KOPT-K1 (cell line): ENCODE measurements around the gene NRN1L.
A peak's percentile ranks its signal among the peaks of the same experiment; 100 is the strongest.

Experiments used
- H3K27ac ChIP-seq: fragments of 200-600 bp; sonication (generic); 2 replicates; pipeline ENCODE4 v1.5.1; 2016; ENCODE audit warnings: antibody characterized with exemption, mild to moderate bottlenecking, low read depth, low read length; ENCODE audit not compliant: poor library complexity, severe bottlenecking
- H3K36me3 ChIP-seq: fragments of 200-600 bp; sonication (generic); 2 replicates; pipeline ENCODE4 v1.5.1; 2017; ENCODE audit warnings: antibody characterized with exemption, mild to moderate bottlenecking, low read length, moderate library complexity; ENCODE audit not compliant: insufficient read depth
- H3K9me3 ChIP-seq: fragments of 200-600 bp; sonication (generic); 2 replicates; pipeline ENCODE4 v1.5.1; 2017; ENCODE audit warnings: antibody characterized with exemption, low read length, mild to moderate bottlenecking; ENCODE audit not compliant: insufficient read depth, poor library complexity, severe bottlenecking

Gene NRN1L

DNA sequence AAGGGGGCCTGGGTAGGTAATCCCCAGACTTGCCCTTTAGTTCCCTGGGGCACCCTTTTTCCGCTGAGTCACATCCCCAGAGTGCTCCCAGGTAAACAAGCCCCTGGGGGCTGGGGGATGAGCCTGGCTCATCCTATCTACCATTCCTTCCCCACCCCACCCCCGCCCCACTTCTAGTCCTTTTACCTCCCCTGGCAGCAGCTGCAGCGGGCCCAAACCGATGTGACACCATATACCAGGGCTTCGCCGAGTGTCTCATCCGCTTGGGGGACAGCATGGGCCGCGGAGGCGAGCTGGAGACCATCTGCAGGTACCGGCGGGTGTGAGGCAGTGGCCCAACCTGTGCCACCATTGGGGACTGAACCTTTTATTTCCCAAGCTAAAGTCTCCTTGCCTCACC is 860 bp downstream of the NRN1L start:
- Histone ChIP-seq H3K9me3 (no peaks in the 10 kb centered on the region), H3K27ac (no peak overlapping the region), H3K36me3 (peaks cover 66% of the 10 kb centered on the region)

DNA sequence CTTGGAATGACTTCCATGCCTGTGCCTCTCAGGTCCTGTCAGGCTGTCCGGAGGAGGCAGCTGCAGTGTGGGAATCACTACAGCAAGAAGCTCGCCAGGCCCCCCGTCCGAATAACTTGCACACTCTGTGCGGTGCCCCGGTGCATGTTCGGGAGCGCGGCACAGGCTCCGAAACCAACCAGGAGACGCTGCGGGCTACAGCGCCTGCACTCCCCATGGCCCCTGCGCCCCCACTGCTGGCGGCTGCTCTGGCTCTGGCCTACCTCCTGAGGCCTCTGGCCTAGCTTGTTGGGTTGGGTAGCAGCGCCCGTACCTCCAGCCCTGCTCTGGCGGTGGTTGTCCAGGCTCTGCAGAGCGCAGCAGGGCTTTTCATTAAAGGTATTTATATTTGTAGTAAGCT is 1.3 kb downstream of the NRN1L start:
- no peak overlapping the region for H3K27ac ChIP-seq
- H3K36me3 ChIP-seq = peaks cover 62% of the 10 kb centered on the region
- no peaks in the 10 kb centered on the region for H3K9me3 ChIP-seq

DNA sequence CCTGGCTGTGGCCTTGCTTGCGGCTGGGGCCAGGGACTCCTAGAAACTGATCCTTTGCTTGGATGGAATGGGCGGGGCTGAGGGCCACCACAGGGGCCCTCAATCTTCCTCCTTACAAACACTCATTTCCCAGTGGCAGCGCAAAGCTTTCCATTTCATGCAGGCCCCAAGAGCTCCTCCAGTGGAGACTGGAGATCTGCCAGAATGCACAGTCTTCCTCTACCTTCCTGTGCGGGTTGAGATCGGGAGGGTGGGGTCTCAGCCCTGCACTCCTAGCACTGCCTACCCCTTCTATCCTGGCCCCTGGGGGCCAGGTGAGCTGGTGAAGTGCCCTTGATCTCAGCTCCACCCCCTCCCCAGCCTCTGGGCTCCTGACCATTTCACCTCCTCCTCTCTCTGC is 1.7 kb downstream of the NRN1L start:
- H3K27ac ChIP-seq = no peak overlapping the region
- peaks cover 57% of the 10 kb centered on the region for H3K36me3 ChIP-seq
- H3K9me3 ChIP-seq = no peaks in the 10 kb centered on the region

DNA sequence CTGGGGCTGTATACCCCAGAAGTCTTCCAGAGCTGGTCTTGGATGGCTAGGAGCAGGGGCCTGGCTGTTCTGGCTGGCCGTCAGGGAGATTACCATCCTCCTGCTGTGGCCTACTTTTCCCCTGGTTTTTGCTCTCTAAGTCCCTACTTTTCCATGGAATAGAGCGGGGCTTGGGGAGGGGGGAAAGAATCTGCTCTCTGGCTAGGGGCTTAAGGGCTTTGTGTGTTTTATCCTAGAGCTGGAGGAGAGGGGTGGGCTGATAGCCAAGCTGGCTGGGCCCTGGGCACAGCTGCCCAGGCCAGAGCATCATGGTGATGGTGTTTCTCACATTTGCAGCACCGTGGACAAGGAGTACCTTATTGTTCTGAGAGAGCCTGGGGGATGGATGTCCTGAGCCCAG is 3.6 kb downstream of the NRN1L start:
- H3K9me3 ChIP-seq = no peaks in the 10 kb centered on the region
- peaks cover 38% of the 10 kb centered on the region for H3K36me3 ChIP-seq
- no peak overlapping the region for H3K27ac ChIP-seq

DNA sequence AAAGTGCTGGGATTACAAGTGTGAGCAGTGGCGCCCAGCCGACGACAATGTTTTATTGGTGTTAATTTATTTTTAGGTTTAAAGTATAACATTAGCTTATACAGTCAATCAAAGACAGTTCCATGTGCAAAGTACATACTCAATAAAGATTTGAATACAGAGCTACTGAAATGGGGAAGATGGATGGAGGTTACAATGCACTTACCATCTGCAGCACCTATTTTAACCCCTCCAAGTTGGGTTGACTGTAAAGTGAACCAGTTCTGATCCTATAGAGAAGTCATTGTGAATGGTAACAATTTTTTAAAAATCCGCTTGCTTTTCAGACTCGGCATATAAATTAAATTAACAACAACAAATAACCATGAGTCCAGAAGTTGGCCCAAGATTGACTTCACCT is 7.7 kb downstream of the NRN1L start:
- H3K9me3 ChIP-seq = no peaks in the 10 kb centered on the region
- 0 out of 2 replicates have a peak, but pooled peaks cover 2% of the 10 kb centered on the region for H3K36me3 ChIP-seq
- peak overlapping the region; percentile 79 for H3K27ac ChIP-seq

DNA sequence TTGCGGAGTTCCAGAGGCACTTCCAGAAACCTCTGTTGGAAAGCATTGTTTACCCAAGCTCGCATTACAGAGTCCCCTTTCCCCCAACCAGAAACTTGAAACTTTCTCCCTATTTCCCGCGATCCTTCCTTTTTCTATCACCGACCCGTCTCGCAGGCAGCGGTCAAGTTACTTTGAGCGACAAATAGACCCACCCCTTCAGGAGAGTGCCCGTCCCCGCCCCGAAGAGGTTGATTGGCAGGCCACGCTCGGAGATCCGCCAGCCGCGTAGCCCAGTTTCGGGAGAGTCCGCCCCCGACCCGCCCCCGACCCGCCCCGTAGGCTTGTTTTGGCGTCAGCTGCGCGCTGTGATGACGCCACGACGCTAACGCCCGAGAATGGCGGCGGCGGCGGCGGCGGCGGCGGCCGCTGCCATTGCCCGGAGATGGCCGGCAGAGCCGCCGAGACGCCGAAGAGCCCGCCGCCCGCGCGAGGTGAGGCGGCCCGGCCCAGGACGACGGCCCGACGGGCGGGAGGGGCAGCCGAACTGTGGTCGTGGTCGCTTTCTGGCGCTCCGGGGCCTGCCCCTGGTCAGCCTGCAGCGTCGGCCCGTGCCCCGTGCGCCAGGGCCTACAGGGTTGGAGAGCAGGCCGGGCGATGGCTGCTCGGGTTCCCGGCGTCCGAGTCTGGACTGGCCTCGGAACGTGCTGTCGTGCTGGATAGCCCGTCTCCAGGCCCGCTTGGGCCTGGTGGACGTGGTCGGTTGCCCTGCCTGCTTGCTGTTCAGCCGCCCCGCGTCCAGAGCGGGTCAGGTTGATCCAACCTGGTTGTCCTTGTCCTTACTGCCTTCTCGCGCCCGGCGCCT is 8.4 kb downstream of the NRN1L start, which contains the start of gene PSKH1:
PSKH1 (plus strand) TSS at position 356 of the 844 bp plus-strand sequence. CDS start 15,496 bp downstream, outside the sequence.
- H3K36me3 ChIP-seq = 0 out of 2 replicates have a peak, but pooled peaks cover 6% of the 10 kb centered on the region
- H3K27ac ChIP-seq = peak within 1 kb of the TSS; percentile 79
- no peaks in the 10 kb centered on the region for H3K9me3 ChIP-seq

DNA sequence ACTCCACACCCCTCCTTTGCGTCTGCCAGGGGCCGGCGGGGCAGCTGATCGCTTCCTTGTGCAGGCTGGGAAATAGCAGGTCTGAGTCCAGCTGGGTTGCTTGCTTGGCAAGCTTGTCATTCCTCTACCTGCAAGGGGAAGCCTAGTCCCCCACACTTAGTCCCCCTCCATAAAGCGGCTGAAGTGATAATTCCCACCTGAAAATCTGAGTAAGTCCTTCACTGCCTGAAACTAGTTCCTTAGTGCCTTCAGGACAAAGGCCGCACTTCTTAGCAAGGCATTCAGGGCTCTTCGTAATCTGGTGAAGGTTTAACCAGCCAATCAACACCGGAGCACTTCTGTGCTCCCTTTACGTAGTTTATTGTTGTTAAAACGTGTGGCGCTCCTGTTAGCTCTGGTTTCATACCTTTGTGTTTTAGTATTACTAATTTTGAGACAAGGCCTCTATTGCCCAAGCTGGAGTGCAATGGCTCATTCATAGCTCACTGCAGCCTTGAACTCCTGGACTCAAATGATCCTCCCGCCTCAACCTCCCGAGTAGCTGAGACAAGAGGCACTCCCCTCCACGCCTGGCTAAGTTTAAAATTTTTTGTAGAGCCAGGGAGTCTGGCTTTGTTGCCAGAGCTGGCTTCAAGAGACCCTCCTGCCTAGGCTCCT is 9.2 kb downstream of the NRN1L start:
- 0 out of 2 replicates have a peak, but pooled peaks cover 6% of the 10 kb centered on the region for H3K36me3 ChIP-seq
- H3K9me3 ChIP-seq = no peaks in the 10 kb centered on the region
- H3K27ac ChIP-seq = peak overlapping the region; percentile 79

DNA sequence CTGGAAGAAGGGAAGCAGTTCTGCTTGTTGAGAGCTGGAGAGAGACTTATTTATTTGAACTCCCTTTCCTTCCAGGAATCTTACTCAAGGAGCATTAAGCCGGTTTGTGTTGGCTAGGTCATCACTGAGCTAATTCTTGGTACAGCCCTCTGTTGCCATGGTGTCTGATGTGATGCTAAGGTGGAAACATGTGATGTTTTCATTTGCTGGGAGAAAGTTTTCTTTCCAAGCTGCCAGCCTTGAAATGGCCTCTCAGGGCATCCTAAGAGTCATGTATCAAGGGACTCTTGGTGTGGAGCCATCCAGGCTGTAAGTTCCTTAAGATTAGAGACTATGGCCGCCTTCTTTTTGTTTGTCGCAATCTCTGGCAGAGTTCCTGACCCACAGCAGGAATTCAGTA is 12.5 kb downstream of the NRN1L start:
- Histone ChIP-seq H3K36me3 (peaks cover 11% of the 10 kb centered on the region; the same call in 1 of the 2 replicates), H3K27ac (no peak overlapping the region), H3K9me3 (no peaks in the 10 kb centered on the region)

DNA sequence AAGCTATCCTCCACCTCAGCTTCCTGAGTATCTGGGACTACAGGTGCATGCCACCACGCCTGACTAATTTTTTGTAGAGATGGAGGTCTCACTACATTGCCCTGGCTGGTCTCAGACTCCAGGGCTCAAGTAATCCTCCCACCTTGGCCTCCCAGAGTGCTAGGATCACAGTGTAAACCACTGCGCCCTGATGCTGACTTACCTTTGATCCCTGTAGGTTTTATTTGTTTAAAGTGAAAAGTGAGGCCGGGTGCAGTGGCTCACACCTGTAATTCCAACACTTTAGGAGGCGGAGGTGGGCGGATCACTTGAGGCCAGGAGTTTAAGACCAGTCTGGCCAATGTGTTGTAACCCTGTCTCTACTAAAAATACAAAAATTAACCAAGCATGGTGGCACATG is 17.0 kb downstream of the NRN1L start:
- Histone ChIP-seq H3K36me3 (peaks cover 20% of the 10 kb centered on the region), H3K27ac (no peak overlapping the region), H3K9me3 (no peaks in the 10 kb centered on the region)

DNA sequence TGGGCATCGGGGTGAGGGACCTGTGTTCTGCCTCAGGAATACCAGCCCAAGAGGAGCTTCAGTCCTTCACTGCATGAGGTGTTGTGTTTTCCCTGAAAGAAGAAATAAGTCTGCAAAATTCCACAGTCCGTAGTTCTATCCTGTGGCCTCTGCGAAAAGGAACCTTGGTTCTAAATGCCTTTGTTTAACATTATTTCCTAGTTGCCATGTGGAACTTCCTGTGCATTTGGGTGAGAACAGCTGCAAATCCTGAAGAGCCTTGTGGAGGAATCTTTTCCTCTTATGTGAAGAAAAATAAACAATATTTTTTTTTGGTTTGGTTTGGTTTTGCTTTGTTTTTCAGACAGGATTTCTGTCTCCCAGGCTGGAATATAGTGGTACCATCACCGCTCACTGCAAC is 18.1 kb downstream of the NRN1L start:
- Histone ChIP-seq H3K9me3 (no peaks in the 10 kb centered on the region), H3K36me3 (peaks cover 15% of the 10 kb centered on the region), H3K27ac (no peak overlapping the region)

DNA sequence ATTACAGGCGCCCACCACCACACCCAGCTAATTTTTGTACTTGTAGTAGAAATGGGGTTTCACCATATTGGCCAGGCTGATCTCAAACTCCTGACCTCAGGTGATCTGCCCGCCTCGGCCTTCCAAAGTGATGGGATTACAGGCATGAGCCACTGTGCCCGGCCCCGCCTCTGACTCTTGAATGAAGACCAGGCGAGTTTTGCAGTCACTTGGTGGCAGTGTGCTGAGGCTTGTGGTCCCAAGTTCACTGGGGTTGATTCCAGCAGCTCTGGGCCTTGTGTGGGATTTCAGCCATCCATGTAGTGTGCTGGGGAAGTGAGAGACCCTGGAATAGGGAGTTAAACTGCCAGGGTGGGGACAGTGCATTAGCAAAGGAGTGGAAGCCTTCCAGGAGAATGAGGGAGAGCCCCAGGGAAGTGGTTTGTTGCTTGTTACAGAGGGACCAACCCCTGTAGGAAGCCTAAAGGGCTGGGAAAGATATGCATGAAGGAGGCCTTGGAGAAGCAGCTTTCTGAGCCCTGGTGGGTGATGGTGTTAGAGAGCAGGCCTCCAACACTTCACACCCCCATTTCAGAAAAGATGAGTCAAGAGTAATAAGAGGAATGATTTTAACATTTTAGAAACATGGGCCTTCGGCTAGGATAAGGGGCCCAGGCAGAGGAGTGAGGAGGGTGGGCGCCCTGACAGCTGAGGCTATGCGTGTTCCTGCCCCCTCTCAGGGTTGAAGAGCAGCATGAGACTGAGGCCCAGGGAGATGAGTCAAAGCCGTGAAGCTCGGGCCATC is 22.9 kb downstream of the NRN1L start:
- H3K9me3 ChIP-seq = no peaks in the 10 kb centered on the region
- H3K36me3 ChIP-seq = peaks cover 38% of the 10 kb centered on the region
- H3K27ac ChIP-seq = no peak overlapping the region

DNA sequence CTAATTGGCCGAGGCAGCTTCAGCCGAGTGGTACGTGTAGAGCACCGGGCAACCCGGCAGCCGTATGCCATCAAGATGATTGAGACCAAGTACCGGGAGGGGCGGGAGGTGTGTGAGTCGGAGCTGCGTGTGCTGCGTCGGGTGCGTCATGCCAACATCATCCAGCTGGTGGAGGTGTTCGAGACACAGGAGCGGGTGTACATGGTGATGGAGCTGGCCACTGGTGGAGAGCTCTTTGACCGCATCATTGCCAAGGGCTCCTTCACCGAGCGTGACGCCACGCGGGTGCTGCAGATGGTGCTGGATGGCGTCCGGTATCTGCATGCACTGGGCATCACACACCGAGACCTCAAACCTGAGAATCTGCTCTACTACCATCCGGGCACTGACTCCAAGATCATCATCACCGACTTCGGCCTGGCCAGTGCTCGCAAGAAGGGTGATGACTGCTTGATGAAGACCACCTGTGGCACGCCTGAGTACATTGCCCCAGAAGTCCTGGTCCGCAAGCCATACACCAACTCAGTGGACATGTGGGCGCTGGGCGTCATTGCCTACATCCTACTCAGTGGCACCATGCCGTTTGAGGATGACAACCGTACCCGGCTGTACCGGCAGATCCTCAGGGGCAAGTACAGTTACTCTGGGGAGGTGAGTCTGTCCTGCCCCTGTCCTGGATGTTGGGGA is 24.5 kb downstream of the NRN1L start:
- H3K27ac ChIP-seq = no peak overlapping the region
- peaks cover 34% of the 10 kb centered on the region for H3K36me3 ChIP-seq

DNA sequence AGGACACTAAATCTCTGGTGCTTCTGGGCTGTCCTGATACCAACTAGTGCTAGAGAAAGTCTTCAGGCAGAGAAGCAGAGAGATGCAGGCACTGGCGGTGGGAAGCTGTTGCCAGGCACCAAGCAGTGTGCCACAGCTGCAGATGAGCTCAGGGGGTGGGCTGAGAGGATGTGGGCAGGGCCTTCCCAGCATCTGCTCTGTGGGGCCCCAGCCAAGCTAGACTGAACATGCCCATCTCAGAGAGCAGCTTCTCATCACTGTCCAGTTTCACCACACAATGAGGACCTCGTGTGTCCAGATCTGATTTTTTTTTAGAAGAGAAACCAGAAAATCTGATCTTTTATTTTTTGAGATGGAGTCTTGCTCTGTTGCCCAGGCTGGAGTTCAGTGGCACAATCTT is 25.5 kb downstream of the NRN1L start:
- Histone ChIP-seq H3K27ac (peak overlapping the region; percentile 8), H3K36me3 (peaks cover 34% of the 10 kb centered on the region), H3K9me3 (no peaks in the 10 kb centered on the region)

More for the DNA sequence above, 24.5 kb downstream of the NRN1L start:
- no peaks in the 10 kb centered on the region for H3K9me3 ChIP-seq

DNA sequence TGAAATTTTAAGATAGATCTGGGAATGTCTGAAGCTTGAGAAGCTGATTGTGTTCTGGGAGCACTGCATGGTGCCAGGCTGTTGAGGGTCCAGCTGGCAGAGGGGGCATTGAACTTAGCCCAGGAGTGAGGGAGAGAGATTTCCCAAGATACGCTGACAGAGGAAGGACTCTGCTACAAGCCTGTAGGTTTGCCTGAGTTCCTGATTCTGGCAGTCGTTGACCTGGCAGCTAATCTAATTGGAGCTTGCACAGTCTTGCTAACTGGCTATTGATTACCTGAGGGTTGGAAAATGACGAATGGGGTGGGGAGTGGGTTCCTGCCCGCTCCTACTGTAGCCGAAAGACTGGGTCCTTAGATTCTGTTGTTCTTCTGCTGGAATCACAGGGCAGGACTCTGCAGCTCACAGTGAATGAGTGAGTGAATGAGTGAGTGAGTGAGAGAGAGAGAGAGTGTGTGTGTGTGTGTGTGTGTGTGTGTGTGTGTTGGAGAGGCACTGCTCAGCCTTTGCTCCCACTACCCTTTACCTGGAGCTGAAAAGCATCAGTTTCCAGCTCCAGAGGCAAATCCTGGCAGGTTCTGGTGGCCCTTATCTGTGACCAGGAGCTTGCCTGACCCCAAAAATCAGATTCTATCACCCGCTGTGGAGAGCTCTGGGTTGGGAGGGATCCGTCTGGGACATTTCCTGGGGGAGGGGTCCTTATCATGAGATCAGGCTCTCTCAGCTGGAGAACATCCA is 30.2 kb downstream of the NRN1L start:
- Histone ChIP-seq H3K9me3 (no peaks in the 10 kb centered on the region), H3K36me3 (peaks cover 36% of the 10 kb centered on the region), H3K27ac (no peak overlapping the region)
